Activated CD4-positive, alpha-beta T cell treated with anti-CD3 and anti-CD28 coated beads for 24 hours (primary cell): ENCODE data around the gene FAM53A.
"Not testable (repeated sequence)": the region's sequence is repeated elsewhere in the genome, so short reads cannot be mapped to it uniquely, and the experiment has no call there.

ENCODE experiments used
- DNase-seq, 2 donors: peaks; one replicate each; pipeline ENCODE4 v3.0.0-alpha.2; 2020; ENCODE audit warnings: low read depth in 2 of 2

The FAM53A gene

DNA sequence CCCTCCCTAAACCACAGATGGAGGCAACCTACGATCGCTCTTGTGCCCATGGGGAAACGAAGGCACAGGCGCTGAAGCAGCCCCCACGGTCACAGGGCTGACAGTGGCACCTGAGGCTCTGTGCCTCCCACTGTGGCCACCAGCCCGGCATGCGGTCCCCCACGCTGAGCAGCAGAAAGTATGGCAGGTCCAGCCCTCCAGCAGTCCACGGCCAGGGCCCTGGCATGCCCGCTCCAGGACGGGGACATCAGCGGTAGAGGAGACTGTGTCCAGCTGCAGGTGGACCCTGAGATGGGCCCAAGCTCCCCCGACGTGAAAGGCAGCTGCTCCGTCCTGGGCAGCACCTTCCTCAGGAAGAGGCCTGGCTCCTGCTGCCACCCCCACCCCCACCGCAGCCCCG lies 61.2 kb downstream of the FAM53A start:
- DNase-seq: no peak

DNA sequence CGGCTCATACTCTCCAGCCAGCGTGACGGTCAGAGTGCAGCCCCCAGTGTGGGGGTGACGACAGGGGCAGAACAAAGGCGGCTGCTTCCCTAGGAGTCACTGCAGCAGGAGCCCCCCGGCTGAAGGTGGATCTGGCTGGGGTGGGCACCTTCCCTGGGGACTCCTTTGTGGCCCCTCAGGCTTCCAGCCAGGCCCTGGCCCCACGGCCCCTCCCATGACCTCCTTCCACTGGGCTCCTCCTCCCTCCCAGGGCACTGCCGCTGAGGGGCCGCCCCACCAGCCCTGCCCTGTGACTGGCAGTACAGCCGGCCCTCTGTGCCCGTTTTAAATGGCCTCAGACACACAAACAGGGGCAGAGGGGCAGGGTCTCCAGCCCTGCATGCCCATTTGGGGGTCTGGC lies 61.9 kb downstream of the FAM53A start:
- DNase-seq: no peak

DNA sequence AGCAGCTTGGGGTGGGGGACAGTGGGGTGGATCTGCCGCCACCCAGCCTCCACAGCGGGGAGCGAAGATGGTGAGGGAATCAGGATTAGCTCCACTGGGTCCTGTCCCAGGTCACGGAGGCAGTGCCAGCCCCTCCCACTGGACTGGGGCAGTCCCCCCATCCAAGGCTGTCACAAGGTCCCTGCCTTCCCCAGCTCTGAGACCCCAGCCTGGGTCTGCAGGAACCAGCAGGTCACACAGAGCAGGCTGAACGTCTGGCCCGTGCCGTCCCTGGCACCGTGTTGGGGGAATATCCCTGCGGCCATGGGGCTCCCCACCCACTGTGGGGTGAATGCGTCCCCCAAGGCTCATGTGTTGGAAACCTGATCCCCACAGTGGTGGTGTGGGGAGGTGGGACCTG lies 62.6 kb downstream of the FAM53A start:
- DNase-seq: no peak

DNA sequence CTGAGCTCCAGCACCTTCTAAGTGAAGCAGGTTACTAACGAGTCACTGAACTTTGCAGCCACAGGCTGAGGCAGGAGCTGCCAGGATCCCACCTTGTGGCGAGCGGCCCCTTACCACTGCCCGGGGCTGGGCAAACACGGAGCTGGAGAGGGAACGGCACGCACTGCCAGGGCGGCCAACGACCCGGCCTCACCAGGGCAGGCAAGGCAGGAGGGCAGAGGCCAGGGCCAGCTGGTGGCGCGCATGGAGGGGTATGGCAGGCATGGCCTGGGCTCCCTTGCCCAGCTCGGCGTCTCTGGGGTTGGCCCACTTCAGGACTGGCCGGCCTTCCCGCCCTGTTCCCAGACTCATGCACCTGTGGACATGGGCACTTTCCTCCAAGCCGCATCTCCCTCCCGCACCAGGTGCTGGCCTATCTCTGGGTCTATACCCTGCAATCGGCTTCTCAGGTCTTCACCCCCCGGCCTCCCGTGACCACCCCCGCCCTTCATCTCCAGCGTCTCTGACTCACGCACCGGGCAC lies 64.9 kb downstream of the FAM53A start:
- DNase-seq: no peak

DNA sequence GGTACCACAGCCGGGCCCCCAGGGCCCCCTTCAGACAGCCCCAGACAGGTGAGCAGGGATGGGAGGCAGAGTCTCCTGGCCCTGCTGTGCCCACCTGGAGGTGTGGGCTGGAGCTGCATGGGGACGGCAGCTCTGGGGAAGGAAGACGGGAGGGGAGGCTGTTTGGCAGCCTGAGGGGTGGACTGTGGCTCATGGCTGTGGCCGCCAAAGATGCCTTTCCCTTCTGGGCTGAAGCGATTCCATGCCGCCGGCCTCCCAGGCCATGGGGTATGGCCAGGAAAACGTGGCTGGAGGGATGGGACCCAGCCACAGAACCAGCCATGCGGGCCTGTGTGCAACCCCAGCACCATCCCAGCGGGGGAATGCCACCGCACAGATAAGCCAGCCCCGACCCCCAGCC lies 65.7 kb downstream of the FAM53A start:
- no peak for DNase-seq

DNA sequence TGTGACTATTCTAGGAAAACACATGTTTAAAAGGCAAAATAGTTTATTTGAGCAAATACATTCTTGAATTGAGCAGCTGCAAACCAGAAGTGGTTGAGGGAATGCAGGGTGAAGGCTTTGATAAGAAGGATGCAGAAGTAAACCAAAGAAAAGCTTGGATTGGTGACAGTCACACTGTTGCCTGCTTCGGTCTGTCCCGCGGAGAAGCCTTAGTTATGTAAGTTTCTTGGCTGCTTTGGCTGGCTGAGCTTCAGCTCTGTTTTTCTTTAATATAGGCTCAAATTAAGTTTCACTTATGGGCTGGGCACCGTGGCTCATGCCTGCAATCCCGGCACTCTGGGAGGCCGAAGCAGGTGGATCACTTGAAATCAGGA lies 67.6 kb downstream of the FAM53A start:
- no peak for DNase-seq

DNA sequence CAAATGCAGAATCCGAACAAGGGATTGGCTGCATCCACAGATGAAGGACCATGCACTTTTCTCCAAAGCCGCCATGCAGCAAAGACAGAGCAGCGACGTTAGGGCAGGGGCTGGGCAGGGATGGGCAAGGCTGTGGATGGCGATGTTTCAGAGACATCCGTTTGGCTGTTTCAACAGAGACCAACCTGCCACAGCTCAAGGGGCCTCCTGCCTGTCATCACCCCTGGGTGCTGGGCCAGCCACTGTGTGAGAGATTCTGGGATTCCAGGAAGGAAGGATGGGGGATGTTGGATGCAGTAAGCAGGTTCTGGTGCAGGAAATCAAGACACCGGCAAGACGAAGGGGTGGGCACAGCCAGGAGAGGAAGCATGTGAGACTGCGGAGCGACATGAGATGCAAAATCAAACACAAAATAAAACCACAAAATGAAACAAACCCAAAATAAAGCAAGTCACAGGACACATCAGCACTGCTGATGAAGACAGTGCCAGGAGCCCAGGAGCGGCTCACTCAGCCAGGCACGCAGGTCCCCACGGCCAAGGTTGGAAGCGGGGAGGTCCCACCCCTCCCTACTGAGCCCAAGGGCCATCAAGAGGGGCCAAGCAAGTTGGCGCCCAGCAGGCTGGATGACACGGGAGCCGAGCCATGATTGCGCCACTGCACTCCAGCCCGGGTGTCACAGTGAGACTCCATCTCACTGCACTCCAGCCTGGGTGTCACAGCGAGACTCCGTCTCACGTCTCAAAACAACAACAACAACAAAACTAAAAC lies 68.1 kb downstream of the FAM53A start:
- DNase-seq: no peak

DNA sequence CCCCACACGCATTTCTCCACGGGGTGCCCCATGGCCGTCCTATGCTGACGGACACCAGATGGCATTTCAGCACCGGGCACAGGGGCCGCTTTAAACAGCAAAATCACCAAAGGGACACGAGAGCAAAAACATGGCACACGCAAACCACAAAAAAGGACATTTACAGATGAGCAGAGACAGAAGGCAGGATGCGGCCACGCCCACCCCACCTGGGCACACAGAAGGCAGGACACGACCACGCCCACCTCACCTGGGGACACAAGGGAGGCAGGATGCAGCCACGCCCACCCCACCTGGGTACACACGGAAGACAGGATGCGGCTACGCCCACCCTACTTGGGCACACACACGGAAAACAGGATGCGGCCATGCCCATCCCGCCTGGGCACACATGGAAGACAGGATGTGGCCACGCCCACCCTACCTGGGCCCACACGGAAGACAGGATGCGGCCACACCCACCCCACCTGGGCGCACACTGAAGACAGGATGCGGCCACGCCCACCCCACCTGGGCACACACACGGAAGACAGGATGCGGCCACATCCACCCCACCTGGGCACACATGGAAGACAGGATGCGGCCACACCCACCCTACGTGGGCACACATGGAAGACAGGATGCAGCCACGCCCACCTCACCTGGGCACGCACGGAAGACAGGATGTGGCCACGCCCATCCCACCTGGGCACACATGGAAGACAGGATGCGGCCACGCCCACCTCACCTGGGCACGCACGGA lies 69.1 kb downstream of the FAM53A start:
- no peak for DNase-seq

DNA sequence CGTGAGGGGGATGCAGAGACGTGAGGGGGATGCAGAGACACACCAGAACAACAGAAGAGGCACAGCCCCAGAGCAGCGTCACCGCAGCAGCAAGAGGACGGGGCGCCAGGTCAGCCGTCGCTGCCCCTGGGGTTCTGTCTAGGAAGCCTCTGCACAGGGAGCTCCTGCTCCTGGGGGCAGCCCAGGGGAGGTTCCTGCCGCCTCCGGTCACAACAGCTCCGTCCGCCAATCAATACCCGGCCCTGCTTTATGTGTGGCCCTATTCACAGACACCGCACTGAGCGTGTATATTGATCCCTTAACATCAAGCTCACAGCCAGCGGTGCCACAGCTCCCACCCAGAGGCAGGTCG lies 69.6 kb downstream of the FAM53A start:
- DNase-seq: no peak

DNA sequence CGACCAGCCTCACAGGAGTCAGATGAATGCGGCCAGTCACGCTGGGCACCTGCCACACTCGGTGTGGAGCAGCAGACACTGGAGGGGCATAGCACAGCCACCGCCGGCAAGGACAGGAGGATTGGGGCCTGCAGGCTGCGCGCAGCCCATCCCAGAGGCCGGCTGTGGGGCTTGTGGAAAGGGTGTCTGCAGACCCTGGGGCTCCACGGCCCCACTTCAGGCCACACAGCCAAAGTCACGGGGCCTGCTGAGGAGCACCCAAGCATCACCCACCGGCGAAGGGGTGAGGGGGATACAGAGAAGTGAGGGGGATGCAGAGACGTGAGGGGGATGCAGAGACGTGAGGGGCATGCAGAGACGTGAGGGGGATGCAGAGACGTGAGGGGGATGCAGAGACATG lies 70.1 kb downstream of the FAM53A start:
- no peak for DNase-seq

DNA sequence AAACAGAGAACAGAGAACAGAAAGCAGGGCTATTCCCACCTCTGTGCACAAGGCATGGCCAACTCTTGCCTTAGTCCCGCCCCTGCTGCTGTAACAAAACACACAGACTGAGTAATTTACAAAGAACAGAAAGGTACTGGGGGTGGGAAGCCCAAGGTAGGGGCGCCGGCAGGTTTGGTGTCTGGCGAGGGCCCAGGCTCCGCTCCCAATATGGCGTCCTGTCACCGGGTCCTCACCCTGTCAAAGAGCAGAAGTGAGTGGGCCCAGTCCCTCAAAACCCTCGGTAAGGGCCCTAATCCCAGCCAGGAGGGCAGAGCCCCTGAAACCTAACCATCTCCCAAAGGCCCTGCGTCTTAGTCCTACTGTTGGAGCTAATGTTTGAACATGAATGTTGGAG lies 71.0 kb downstream of the FAM53A start:
- no peak for DNase-seq

DNA sequence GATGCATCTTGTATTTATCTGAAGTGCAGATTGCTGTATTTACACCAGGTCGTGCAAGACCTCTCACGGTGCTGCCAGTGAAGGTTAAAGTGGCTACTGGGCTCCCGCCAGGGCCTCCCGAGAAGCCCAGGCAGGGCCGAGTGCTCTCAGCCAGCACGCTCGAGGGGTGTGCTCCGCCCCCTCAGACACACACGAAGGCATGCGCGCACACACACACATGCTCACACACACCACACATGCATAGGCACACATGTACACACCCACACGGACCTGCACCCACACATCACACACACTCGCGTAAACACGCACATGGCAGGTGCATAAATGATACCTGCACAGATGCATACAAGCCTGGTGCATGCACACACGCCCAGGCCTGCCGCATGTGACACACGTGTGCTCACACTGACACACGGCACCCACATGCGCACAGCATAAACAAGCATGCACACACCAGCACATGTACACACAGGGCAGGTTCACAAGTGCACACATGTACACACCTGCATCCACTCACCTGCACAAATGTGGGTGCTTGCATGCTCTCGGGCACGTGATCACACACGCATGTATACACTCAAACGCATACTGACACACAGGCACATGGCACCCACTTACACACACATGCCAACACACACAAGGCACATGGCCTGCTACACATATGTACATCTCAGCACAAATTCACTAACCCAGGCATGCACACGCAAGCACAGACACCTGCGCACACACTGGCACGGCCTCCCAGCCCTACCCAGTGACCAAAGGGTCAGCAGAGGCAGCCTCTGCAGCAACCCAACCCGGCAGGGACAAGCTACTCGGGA lies 71.6 kb downstream of the FAM53A start:
- no peak for DNase-seq

DNA sequence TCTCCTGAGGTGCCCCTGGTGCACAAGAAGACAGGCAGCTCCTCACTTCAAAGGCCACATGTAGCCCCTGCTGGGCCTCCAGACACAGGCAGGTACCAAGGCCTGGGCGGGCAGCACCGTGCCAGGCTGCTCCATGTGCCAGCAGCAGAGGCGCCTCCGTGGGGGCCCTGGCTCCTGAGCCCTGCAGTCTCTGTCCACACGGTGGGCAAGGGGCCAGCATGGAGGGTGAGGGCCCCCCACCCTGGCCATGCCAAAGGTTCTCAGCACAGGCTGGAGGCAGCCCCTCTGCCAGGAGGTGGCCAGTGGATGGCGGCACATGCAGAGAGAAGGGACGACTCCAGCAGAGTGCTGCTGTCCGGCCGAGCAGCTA lies 72.6 kb downstream of the FAM53A start:
- no peak for DNase-seq

DNA sequence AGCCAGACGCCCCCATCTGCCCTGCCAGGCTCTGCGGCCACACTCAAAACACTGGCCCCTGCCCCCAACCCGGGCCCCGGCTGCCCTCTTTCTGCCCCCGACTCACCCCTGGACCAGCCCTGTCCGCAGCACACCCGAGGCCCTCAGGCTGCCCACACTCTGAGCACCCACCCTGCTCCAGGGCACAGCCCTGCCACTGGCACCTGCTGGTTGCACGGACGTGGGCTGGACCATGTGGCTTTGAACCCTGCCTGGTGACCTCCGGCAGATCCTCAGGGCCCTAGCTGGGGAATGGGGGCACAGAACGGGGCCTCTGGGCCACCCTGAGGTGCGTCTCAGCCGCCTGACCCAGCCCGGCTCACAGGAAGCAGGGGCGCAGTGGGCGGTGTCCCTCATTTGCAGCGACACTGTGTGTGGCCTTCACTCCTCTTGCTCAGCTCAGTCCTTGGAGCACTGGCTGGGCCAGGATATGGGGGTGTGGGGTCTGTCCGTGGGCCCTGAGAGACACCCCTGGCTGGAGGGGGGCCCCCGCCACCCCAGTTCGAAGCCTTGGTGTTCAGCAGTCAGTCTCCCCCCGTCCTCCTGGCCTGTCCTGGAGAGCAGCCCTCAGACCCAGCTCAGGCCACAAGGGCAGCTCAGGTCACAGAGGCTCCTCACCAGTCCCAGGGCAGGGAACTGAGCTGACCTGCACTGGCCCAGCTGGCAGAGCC lies 73.2 kb downstream of the FAM53A start:
- no peak for DNase-seq

DNA sequence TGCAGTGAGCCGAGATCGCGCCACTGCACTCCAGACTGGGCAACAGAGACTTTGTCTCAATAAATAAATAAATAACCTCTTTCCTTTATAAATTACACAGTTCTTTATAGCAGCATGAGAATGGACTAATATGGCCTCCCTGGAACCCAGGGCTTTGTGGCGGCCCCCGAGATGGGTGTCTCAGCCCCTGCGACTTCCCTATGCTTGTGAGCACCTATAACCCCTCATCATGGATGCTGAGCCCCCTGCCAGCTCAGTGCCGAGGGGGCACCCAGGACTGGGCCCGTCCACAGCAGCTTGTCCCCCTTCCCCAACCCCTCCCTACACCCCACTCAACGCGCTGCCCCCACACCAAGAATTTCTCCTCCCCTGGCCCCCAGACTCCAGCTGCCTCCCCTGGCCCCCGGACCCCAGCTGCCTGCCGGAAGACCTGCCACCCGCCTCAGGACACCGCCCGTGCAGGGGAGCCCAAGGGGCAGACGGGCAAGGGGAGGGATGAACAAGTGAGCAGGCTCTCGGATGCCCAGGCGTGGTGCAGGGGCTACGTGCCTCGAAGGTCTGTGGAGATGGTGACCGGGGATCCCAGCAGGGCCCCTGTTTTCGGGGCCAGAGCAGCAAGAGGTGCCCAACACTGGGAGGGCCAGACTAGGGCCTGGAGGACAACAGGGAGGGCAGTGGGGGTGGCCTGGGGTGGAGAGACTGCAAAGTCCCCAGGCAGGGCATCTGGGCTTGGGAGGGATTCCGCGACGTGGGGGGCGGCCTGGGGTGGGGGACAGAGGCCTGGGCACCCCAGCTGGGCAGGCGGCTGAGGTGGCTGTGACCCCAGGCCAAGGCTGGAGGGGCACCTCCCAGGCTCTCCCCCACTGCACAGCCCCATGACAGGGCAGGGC lies 74.0 kb downstream of the FAM53A start:
- DNase-seq: no peak

DNA sequence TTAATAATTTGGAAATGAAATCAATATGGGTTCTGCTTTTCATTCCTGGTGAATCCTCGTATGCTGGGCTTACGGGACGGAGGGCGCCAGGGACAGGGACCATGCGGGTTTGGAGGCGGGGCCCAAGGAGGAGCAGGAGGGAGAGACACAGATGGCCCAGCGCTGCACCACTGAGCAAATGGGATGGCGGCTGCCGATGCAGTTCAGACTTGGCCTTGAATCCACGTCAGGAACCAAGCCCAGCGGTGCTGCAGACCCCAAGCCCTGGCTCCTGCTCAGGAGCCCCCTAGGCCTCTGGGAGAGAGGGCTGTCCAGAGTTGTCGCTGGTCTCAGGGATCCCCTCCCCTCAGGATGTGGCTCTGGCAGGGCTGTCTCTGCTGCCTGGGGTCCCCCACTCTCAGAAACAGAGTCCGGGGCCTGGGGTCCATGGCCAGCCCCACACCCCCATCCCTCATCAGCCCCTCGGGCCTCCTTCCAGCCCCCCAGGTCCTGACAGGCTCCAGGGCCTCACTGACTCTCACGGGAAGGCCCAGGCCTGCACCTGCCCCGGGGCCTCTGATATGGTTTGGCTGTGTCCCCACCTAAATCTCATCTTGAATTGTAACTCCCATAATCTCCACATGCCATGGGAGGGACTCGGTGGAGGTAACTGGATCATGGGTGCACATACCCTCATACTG lies 75.2 kb downstream of the FAM53A start:
- no peak for DNase-seq

DNA sequence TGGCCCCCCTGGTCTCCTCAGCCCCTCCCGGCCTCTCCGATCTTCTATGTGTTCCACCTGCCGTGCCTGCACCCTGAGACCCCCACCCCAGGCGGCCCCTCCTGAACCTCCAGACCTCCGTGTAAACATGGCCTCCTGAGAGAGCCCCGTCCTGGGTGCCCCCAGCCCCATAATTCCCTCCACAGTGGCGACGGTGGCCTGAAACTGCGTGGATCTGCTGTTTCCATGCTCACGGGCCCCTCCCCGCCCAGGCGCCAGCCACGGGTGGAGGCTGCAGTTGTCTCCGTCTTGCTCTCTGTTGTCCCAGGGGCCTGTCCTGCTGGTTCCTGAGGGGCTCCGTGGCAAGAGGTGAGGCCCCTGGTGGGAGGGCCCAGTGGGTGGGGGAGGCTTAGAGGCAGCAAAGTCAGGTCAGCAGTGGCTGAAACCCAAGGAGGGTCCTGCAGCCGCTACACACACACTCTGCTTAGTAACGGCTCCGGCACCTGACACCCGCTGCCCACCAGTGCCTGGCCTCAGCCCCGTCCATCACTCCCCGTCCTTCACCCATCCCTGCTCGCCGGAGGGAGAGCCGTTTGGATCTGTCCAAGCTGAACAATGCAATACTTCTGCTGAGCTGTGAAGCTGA lies 75.8 kb downstream of the FAM53A start:
- no peak for DNase-seq

DNA sequence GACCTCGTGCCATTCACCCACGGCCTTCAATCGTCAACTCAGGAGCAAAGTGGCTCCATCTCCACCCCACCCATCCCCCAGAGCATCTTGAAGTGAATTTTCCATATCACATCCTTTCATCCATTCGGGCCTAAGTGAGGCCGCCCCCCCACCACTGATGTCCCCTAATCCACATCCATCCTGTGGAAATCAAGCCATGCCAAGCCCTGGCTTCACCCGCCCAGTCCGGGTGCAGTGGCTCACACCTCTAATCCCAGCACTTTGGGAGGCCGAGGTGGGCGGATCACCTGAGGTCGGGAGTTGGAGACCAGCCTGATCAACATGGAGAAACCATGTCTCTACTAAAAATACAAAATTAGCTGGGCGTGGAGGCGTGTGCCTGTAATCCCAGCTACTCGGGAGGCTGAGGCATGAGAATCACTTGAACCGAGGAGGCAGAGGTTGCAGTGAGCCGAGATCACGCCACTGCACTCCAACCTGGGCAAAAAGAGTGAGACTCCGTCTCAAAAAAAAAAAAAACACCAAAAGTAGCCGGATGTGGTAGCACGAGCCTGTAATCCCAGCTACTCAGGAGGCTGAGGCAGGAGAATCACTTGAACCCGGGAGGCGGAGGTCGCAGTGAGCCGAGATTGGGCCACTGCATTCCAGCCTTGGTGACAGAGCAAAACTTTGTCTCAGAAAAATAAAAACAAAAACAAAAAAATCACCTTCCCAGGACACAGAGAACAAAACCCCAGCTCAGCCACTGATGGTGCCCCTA lies 76.5 kb downstream of the FAM53A start:
- DNase-seq: not testable (repeated sequence)

DNA sequence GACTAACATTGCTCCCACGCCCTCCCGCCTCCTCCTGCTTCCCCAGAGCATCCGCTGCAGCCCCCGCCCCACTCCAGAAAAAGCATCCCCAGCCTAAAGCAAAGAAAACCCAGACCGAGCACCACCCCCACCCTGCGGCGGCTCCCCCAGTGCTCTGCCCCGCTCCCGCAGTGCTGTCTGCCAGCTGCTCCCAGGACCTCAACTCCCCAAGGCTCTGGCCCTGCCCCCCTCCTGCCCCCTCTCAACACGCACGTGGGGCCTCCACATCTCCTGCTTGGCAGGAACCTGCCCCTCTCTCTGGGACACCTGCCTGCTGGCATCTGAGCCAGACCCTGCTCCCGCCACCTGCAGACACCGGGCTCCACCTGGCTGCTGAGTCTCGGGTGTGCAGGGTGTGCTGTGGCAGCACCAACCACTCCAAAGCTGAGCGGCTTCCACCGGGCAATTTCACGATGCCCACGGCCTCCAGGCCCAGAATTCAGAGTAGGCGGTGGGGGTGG lies 79.4 kb downstream of the FAM53A start:
- no peak for DNase-seq
